HepG2 (cell line): ENCODE measurements around the gene CSNK1D. TPM values are rescaled to one million over a fixed set of nuclear protein-coding genes. Genes with fewer than 3 reads are reported as not detected.

Experiments used
- BRCA1 ChIP-seq: sonication (generic); formaldehyde crosslinking; IDR thresholded peaks from 2 replicates; pipeline ENCODE4 v1.4.0; 2020; ENCODE audit warnings: missing genetic modification reagents
- FOXC1 ChIP-seq: sonication (generic); formaldehyde crosslinking; IDR thresholded peaks from 2 replicates; pipeline ENCODE4 v1.8.0; 2022; ENCODE audit warnings: mild to moderate bottlenecking, missing genetic modification reagents, borderline replicate concordance
- FOXK2 ChIP-seq: fragments of 450-650 bp; IDR thresholded peaks from 2 replicates; pipeline ENCODE4 v1.6.1; 2016
- FOXO1 ChIP-seq: sonication (generic); formaldehyde crosslinking; IDR thresholded peaks from 2 replicates; pipeline ENCODE4 v1.4.0; 2020; ENCODE audit warnings: missing genetic modification reagents
- FOXP1 ChIP-seq, 2 experiments: fragments of 450-650 bp in 1 of 2; IDR thresholded peaks; 2 replicates each; pipeline ENCODE4 v1.6.1; 2017 to 2018; ENCODE audit warnings: antibody characterized with exemption in 1 of 2
- HOXD1 ChIP-seq: sonication (generic); formaldehyde crosslinking; IDR thresholded peaks from 2 replicates; pipeline ENCODE4 v1.5.0; 2020; ENCODE audit warnings: missing genetic modification reagents
- IKZF1 ChIP-seq: fragments of 450-650 bp; IDR thresholded peaks from 2 replicates; pipeline ENCODE4 v1.7.1; 2016
- KAT8 ChIP-seq: IDR thresholded peaks from 2 replicates; pipeline ENCODE4 v1.6.1; 2016; ENCODE audit warnings: missing genetic modification reagents, missing compliant biosample characterization
- MTA3 ChIP-seq: sonication (generic); formaldehyde crosslinking; IDR thresholded peaks from 2 replicates; pipeline ENCODE4 v1.4.0; 2020; ENCODE audit warnings: missing genetic modification reagents
- NAIF1 ChIP-seq: sonication (generic); formaldehyde crosslinking; IDR thresholded peaks from 2 replicates; pipeline ENCODE4 v1.5.0; 2020; ENCODE audit warnings: mild to moderate bottlenecking, missing genetic modification reagents, borderline replicate concordance
- PRMT3 ChIP-seq: sonication (generic); formaldehyde crosslinking; IDR thresholded peaks from 2 replicates; pipeline ENCODE4 v1.8.1; 2022; ENCODE audit warnings: low read depth, mild to moderate bottlenecking, moderate library complexity, missing genetic modification reagents, borderline replicate concordance
- ZNF282 ChIP-seq: fragments of 450-650 bp; IDR thresholded peaks from 2 replicates; pipeline ENCODE4 v1.6.1; 2018; ENCODE audit not compliant: partially characterized antibody
- ZNF335 ChIP-seq: sonication (generic); formaldehyde crosslinking; IDR thresholded peaks from 2 replicates; pipeline ENCODE4 v1.4.0; 2020; ENCODE audit warnings: missing genetic modification reagents
- ZNF44 ChIP-seq: sonication (generic); formaldehyde crosslinking; IDR thresholded peaks from 2 replicates; pipeline ENCODE4 v1.5.1; 2020; ENCODE audit warnings: mild to moderate bottlenecking, missing genetic modification reagents
- ZNF577 ChIP-seq: sonication (generic); formaldehyde crosslinking; IDR thresholded peaks from 2 replicates; pipeline ENCODE4 v1.4.0; 2020; ENCODE audit warnings: mild to moderate bottlenecking, low read depth, missing genetic modification reagents, borderline replicate concordance
- ZNF775 ChIP-seq: sonication (generic); formaldehyde crosslinking; IDR thresholded peaks from 2 replicates; pipeline ENCODE4 v1.4.0; 2020; ENCODE audit warnings: missing genetic modification reagents, mild to moderate bottlenecking, moderate library complexity, borderline replicate concordance
- ZSCAN22 ChIP-seq: sonication (generic); formaldehyde crosslinking; IDR thresholded peaks from 2 replicates; pipeline ENCODE4 v1.4.0; 2020; ENCODE audit warnings: mild to moderate bottlenecking, missing genetic modification reagents
- polyA plus RNA-seq, 8 experiments: library from polyadenylated mRNA; depleted of rRNA in 3 of 8; stranded (reverse) in 7 of 8; unstranded in 1 of 8; fragments of >200 nt; fragmentation: Illumina TruSeq in 4 of 8; extraction: Trizol in 4 of 8; gene quantifications; 2 replicates each; pipeline versions ENCODE4 v1.2.1 to v1.2.3, GENCODE V29; 2011 to 2016; ENCODE audit warnings: low read depth in 4 of 8, missing spikeins in 1 of 8, mixed read lengths in 1 of 8; ENCODE audit not compliant: insufficient read depth in 1 of 8
- total RNA-seq, 5 experiments: library from RNA; depleted of rRNA; stranded (reverse); fragments of >200 nt; fragmentation: Illumina TruSeq; extraction: Trizol; gene quantifications; 2 replicates each; pipeline ENCODE4 v1.2.3, GENCODE V29; 2016; ENCODE audit warnings: low read depth in 1 of 5
- TF ChIP-seq, protein P1 (sequence below): sonication (generic); formaldehyde crosslinking; IDR thresholded peaks from 2 replicates; pipeline ENCODE4 v1.8.1; 2023; ENCODE audit warnings: mild to moderate bottlenecking, moderate library complexity, missing genetic modification reagents
- TF ChIP-seq, protein P2 (sequence below): sonication (generic); formaldehyde crosslinking; IDR thresholded peaks from 2 replicates; pipeline ENCODE4 v1.8.1; 2023; ENCODE audit warnings: missing genetic modification reagents, mild to moderate bottlenecking, borderline replicate concordance
- TF ChIP-seq, protein P3 (sequence below): sonication (generic); formaldehyde crosslinking; IDR thresholded peaks from 2 replicates; pipeline ENCODE4 v1.4.0; 2020; ENCODE audit warnings: low read depth, mild to moderate bottlenecking, missing genetic modification reagents
- TF ChIP-seq, protein P4 (sequence below): sonication (generic); formaldehyde crosslinking; IDR thresholded peaks from 2 replicates; pipeline ENCODE4 v1.9.0; 2022; ENCODE audit warnings: low read depth, missing genetic modification reagents
- TF ChIP-seq, protein P5 (sequence below): sonication (generic); formaldehyde crosslinking; IDR thresholded peaks from 2 replicates; pipeline ENCODE4 v1.5.1; 2020; ENCODE audit warnings: mild to moderate bottlenecking, missing genetic modification reagents, moderate library complexity
- TF ChIP-seq, protein P6 (sequence below): sonication (generic); formaldehyde crosslinking; IDR thresholded peaks from 2 replicates; pipeline ENCODE4 v1.5.0; 2020; ENCODE audit warnings: missing genetic modification reagents

CSNK1D gene
- total and polyA plus RNA-seq, 2 of the 13 experiments (the other 11 are each of a cell fraction or from before 2014, with no cell fraction given), result 31.5 to 128 TPM

DNA sequence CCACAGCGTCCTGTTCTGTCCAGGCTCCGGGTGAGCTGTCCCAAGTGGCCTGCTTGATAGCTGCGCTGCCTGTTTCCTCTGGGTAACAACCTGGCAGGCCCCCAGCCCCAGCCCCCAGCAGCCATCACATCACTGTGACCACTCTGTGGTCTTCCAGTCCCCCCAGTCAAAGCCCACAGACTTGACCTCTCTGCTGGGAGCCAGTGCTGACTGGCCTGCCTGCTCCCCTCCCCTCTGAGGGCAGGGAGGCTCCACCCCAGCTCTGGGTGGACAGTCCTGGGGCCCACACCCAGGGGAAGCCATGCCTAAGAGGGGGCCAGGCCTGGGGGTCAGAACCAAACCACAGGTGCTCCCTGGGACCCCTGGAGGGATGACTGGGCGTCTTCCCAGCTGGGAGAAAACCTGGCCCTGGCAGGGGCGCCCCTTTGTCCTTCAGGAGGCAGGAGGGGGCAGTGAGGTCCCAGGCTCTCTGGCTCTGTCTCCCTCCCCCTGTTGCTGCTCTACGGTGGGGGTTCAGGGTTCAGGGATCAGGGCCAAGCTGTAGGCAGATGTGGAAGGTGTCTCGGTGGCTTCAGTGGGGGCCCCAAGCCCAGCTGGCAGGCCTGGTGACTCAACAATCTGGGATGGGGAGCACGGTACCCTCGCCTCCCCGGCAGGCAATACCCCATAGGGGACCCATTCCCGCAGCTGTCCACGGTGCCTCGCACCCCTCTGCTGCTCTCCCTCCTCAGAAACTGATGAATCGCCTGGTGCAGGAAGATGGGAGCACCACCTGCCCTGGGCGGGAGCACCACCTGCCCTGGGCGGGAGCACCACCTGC is 46.5 kb downstream of the CSNK1D start (continued):
- TF ChIP-seq, protein P1, sequence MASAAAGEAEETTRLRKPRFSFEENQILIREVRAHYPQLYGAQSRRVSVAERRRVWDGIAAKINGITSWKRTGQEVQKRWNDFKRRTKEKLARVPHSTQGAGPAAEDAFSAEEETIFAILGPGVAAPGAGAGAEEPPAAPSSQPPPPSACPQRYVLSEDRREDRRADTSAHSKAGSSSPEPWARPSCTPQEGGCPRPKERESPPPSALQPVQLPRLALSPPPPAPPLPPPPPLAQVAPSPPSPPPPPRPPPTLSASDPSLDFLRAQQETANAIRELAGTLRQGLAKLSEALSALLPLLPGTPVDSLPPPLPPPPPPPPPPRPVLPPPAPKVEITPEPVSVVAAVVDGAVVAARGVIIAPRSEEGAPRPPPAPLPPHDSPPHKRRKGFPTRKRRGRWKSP (CRISPR knock-in tag), result peak; percentile 12; the same call in 1 of the 2 replicates
- TF ChIP-seq, protein P2, sequence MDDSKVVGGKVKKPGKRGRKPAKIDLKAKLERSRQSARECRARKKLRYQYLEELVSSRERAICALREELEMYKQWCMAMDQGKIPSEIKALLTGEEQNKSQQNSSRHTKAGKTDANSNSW (CRISPR knock-in tag), result 0 out of 2 replicates have a peak, but pooled peaks have one; percentile 60
- TF ChIP-seq MTA3 (CRISPR knock-in tag), result no peak
- TF ChIP-seq IKZF1, result no peak
- TF ChIP-seq, protein P3, sequence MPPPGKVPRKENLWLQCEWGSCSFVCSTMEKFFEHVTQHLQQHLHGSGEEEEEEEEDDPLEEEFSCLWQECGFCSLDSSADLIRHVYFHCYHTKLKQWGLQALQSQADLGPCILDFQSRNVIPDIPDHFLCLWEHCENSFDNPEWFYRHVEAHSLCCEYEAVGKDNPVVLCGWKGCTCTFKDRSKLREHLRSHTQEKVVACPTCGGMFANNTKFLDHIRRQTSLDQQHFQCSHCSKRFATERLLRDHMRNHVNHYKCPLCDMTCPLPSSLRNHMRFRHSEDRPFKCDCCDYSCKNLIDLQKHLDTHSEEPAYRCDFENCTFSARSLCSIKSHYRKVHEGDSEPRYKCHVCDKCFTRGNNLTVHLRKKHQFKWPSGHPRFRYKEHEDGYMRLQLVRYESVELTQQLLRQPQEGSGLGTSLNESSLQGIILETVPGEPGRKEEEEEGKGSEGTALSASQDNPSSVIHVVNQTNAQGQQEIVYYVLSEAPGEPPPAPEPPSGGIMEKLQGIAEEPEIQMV (CRISPR knock-in tag), result no peak
- TF ChIP-seq ZNF44 (CRISPR knock-in tag), result no peak
- TF ChIP-seq, protein P4, sequence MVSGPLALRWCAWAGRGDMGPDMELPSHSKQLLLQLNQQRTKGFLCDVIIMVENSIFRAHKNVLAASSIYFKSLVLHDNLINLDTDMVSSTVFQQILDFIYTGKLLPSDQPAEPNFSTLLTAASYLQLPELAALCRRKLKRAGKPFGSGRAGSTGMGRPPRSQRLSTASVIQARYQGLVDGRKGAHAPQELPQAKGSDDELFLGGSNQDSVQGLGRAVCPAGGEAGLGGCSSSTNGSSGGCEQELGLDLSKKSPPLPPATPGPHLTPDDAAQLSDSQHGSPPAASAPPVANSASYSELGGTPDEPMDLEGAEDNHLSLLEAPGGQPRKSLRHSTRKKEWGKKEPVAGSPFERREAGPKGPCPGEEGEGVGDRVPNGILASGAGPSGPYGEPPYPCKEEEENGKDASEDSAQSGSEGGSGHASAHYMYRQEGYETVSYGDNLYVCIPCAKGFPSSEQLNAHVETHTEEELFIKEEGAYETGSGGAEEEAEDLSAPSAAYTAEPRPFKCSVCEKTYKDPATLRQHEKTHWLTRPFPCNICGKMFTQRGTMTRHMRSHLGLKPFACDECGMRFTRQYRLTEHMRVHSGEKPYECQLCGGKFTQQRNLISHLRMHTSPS (CRISPR knock-in tag), result peak; percentile 40
- no peak for TF ChIP-seq ZNF335 (CRISPR knock-in tag)
- TF ChIP-seq ZSCAN22, result no peak
- TF ChIP-seq FOXC1 (CRISPR knock-in tag), result no peak; the same call in 1 of the 2 replicates
- no peak for TF ChIP-seq ZNF775 (CRISPR knock-in tag)
- TF ChIP-seq HOXD1 (CRISPR knock-in tag), result no peak
- no peak for TF ChIP-seq FOXP1 (IDR thresholded peaks at IDR 0.05)
- TF ChIP-seq FOXP1 (CRISPR knock-in tag; IDR thresholded peaks at IDR 0.05), result peak; percentile 15; the same call in 1 of the 2 replicates
- TF ChIP-seq, protein P5, sequence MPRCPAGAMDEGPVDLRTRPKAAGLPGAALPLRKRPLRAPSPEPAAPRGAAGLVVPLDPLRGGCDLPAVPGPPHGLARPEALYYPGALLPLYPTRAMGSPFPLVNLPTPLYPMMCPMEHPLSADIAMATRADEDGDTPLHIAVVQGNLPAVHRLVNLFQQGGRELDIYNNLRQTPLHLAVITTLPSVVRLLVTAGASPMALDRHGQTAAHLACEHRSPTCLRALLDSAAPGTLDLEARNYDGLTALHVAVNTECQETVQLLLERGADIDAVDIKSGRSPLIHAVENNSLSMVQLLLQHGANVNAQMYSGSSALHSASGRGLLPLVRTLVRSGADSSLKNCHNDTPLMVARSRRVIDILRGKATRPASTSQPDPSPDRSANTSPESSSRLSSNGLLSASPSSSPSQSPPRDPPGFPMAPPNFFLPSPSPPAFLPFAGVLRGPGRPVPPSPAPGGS (CRISPR knock-in tag), result no peak
- TF ChIP-seq ZNF577 (CRISPR knock-in tag), result no peak
- peak; percentile 47 for TF ChIP-seq FOXO1
- no peak for TF ChIP-seq PRMT3 (CRISPR knock-in tag)
- no peak for TF ChIP-seq FOXK2
- TF ChIP-seq ZNF282, result no peak
- TF ChIP-seq, protein P6, sequence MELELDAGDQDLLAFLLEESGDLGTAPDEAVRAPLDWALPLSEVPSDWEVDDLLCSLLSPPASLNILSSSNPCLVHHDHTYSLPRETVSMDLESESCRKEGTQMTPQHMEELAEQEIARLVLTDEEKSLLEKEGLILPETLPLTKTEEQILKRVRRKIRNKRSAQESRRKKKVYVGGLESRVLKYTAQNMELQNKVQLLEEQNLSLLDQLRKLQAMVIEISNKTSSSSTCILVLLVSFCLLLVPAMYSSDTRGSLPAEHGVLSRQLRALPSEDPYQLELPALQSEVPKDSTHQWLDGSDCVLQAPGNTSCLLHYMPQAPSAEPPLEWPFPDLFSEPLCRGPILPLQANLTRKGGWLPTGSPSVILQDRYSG (CRISPR knock-in tag), result no peak
- no peak for TF ChIP-seq NAIF1
- TF ChIP-seq KAT8 (CRISPR knock-in tag), result peak; percentile 16; the same call in 1 of the 2 replicates
- no peak for TF ChIP-seq BRCA1 (CRISPR knock-in tag)
